GM13976 (cell line): ENCODE measurements around the gene ABLIM1.

ENCODE experiments used
- DNase-seq: peaks from one replicate; pipeline ENCODE4 v3.0.0; 2012; ENCODE audit warnings: low spot score
- CTCF ChIP-seq: IDR thresholded peaks from 2 replicates; pipeline ENCODE4 v1.5.1; 2012; ENCODE audit warnings: borderline replicate concordance, mild to moderate bottlenecking; ENCODE audit not compliant: insufficient read depth; ENCODE audit errors: extremely low read depth, missing control alignments, control extremely low read depth
- in situ Hi-C: fragments of 300-500 bp; cut with MboI; formaldehyde crosslinking; loops from one replicate; pipeline ENCODE4 v1.12.0; 2022; ENCODE audit warnings: low sequenced_read_pairs, mixed read lengths, inconsistent platforms; ENCODE audit not compliant: unreplicated experiment

The ABLIM1 gene

GRCh38 chr10:114458216-114458920 is 199.7 kb downstream of the ABLIM1 start:
- no peak for TF ChIP-seq CTCF
- no peak for DNase-seq
- in situ Hi-C loops, result no loop called here

- in situ Hi-C loops, result no loop called here
- DNase-seq, result no peak
- no peak for TF ChIP-seq CTCF
Observed at GRCh38 chr10:114453576-114453975, 204.5 kb downstream of the ABLIM1 start.

GRCh38 chr10:114448897-114449296 is 209.2 kb downstream of the ABLIM1 start:
- in situ Hi-C loops, result no loop called here
- DNase-seq, result no peak
- TF ChIP-seq CTCF, result no peak

- in situ Hi-C loops, result no loop called here
- no peak for TF ChIP-seq CTCF
- DNase-seq, result no peak
Observed at GRCh38 chr10:114445332-114445731, 212.7 kb downstream of the ABLIM1 start.

- no peak for TF ChIP-seq CTCF
- DNase-seq, result no peak
- in situ Hi-C loops, result no loop called here
Observed at GRCh38 chr10:114444819-114445218, 213.3 kb downstream of the ABLIM1 start.

GRCh38 chr10:114442091-114442630 is 215.9 kb downstream of the ABLIM1 start:
- no peak for TF ChIP-seq CTCF
- in situ Hi-C loops, result no loop called here
- no peak for DNase-seq
